Measurements from ENCODE around the gene TBC1D5.

DNA sequence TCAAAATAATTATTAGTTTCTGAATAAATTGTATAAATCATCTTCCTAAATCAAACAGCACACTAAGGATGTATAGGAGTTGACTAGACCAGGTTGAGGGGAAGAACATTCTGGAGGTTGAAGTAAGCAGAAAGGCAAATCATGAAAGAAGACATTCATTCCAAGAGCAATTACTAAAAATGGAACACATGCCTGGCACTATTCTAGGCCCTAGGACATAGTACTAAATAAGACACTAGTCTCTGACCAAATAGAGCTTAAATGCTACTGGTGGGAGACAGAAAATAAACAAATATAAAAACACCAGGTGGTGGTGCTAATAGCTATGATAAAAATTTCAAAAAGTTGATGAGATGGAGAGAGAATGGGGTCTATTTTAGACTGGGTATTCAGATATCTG lies 190.1 kb downstream of the TBC1D5 start:
- TF ChIP-seq, protein P1, sequence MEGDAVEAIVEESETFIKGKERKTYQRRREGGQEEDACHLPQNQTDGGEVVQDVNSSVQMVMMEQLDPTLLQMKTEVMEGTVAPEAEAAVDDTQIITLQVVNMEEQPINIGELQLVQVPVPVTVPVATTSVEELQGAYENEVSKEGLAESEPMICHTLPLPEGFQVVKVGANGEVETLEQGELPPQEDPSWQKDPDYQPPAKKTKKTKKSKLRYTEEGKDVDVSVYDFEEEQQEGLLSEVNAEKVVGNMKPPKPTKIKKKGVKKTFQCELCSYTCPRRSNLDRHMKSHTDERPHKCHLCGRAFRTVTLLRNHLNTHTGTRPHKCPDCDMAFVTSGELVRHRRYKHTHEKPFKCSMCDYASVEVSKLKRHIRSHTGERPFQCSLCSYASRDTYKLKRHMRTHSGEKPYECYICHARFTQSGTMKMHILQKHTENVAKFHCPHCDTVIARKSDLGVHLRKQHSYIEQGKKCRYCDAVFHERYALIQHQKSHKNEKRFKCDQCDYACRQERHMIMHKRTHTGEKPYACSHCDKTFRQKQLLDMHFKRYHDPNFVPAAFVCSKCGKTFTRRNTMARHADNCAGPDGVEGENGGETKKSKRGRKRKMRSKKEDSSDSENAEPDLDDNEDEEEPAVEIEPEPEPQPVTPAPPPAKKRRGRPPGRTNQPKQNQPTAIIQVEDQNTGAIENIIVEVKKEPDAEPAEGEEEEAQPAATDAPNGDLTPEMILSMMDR (IDR thresholded peaks at IDR 0.05; ENCODE audit: control extremely low read depth in 1 of 3, insufficient read depth in 1 of 3, low read depth in 1 of 3, low read length in 3 of 3) = no peak
- TF ChIP-seq, protein P2, sequence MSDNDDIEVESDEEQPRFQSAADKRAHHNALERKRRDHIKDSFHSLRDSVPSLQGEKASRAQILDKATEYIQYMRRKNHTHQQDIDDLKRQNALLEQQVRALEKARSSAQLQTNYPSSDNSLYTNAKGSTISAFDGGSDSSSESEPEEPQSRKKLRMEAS (IDR thresholded peaks at IDR 0.05) = no peak
- TF ChIP-seq SP4 (IDR thresholded peaks at IDR 0.05; ENCODE audit: low read length) (no peak), EP300 (IDR thresholded peaks at IDR 0.05; ENCODE audit: borderline replicate concordance in 1 of 2, low read depth in 2 of 2, low read length in 2 of 2) (no peak), POLR2A (IDR thresholded peaks at IDR 0.05; ENCODE audit: control extremely low read depth in 1 of 2, low read depth in 2 of 2, low read length in 2 of 2) (no peak), GTF2F1 (IDR thresholded peaks at IDR 0.05; ENCODE audit: borderline replicate concordance, low read depth, low read length) (no peak), CHD1 (IDR thresholded peaks at IDR 0.05; ENCODE audit: low read depth, low read length) (no peak)
